Endothelial cell (in vitro differentiated cells): ENCODE data around the gene SLC6A19. TPM values are rescaled to one million over a fixed set of nuclear protein-coding genes. Genes with fewer than 3 reads are reported as not detected.

Experiments used
- DNase-seq: peaks from one replicate; pipeline ENCODE4 v3.0.0; 2021; ENCODE audit warnings: low spot score
- H3K27ac Mint-ChIP-seq: one replicate; pipeline ENCODE4 v1.8.0; 2021; ENCODE audit warnings: mixed read lengths, inconsistent platforms; ENCODE audit not compliant: unreplicated experiment
- H3K27me3 Mint-ChIP-seq: one replicate; pipeline ENCODE4 v1.8.0; 2021; ENCODE audit warnings: mild to moderate bottlenecking, moderate library complexity, mixed read lengths, inconsistent platforms; ENCODE audit not compliant: unreplicated experiment
- H3K36me3 Mint-ChIP-seq: one replicate; pipeline ENCODE4 v1.8.0; 2021; ENCODE audit warnings: mild to moderate bottlenecking, low read depth, mixed read lengths, inconsistent platforms; ENCODE audit not compliant: unreplicated experiment
- H3K4me1 Mint-ChIP-seq: one replicate; pipeline ENCODE4 v1.8.0; 2021; ENCODE audit warnings: mild to moderate bottlenecking, mixed read lengths, inconsistent platforms; ENCODE audit not compliant: unreplicated experiment
- H3K4me3 Mint-ChIP-seq: one replicate; pipeline ENCODE4 v1.8.0; 2021; ENCODE audit warnings: mild to moderate bottlenecking, mixed read lengths, inconsistent platforms; ENCODE audit not compliant: unreplicated experiment
- H3K9me3 Mint-ChIP-seq: one replicate; pipeline ENCODE4 v1.8.0; 2021; ENCODE audit warnings: mixed read lengths, inconsistent platforms; ENCODE audit not compliant: unreplicated experiment
- CTCF ChIP-seq: fragments of 200-600 bp; sonication (generic); IDR thresholded peaks from one replicate; pipeline ENCODE4 v1.5.0; 2021; ENCODE audit warnings: antibody characterized with exemption; ENCODE audit not compliant: unreplicated experiment
- total RNA-seq: library from RNA; stranded (reverse); fragmentation: NEBNext Ultra II Directional; extraction: Animal tissue kit (Norgen Biotek cat#: 25700); gene quantifications from one replicate; pipeline ENCODE4 v1.2.1, GENCODE V29; 2021; ENCODE audit not compliant: unreplicated experiment

Gene SLC6A19
- total RNA-seq, 1 donor from 2014 or later: not detected

GRCh38 chr5:1241509-1242080, 40.2 kb downstream of the SLC6A19 start:
- DNase-seq: no peak
- peaks cover 4% of the 10 kb centered on the region for H3K36me3 Mint-ChIP-seq
- H3K27ac Mint-ChIP-seq: no peak overlapping the region
- peaks cover 10% of the 10 kb centered on the region for H3K4me1 Mint-ChIP-seq
- peaks cover 9% of the 10 kb centered on the region for H3K27me3 Mint-ChIP-seq
- no peaks in the 10 kb centered on the region for H3K9me3 Mint-ChIP-seq
- no peak for TF ChIP-seq CTCF
- no peak overlapping the region for H3K4me3 Mint-ChIP-seq

- Mint-ChIP-seq H3K27me3 (peaks cover 9% of the 10 kb centered on the region), H3K36me3 (peaks cover 4% of the 10 kb centered on the region), H3K4me1 (peaks cover 10% of the 10 kb centered on the region), H3K9me3 (no peaks in the 10 kb centered on the region), H3K27ac (no peak overlapping the region), H3K4me3 (no peak overlapping the region)
- TF ChIP-seq CTCF: no peak
- DNase-seq: no peak
These were observed 41.5 kb downstream of the SLC6A19 start for GRCh38 chr5:1242733-1243486.

GRCh38 chr5:1243487-1244130, 42.2 kb downstream of the SLC6A19 start:
- DNase-seq: peak; percentile 64
- TF ChIP-seq CTCF: no peak
- H3K27me3 Mint-ChIP-seq: peaks cover 9% of the 10 kb centered on the region
- H3K36me3 Mint-ChIP-seq: peaks cover 4% of the 10 kb centered on the region
- no peak overlapping the region for H3K27ac Mint-ChIP-seq
- peaks cover 10% of the 10 kb centered on the region for H3K4me1 Mint-ChIP-seq
- H3K4me3 Mint-ChIP-seq: no peak overlapping the region
- no peaks in the 10 kb centered on the region for H3K9me3 Mint-ChIP-seq

- Mint-ChIP-seq H3K36me3 (peaks cover 4% of the 10 kb centered on the region), H3K9me3 (no peaks in the 10 kb centered on the region), H3K27me3 (peaks cover 9% of the 10 kb centered on the region), H3K4me3 (no peak overlapping the region), H3K4me1 (peaks cover 10% of the 10 kb centered on the region), H3K27ac (peak overlapping the region; percentile 42)
- no peak for DNase-seq
- no peak for TF ChIP-seq CTCF
These were observed 42.9 kb downstream of the SLC6A19 start for GRCh38 chr5:1244255-1244654.

GRCh38 chr5:1244976-1245375, 43.6 kb downstream of the SLC6A19 start:
- peaks cover 9% of the 10 kb centered on the region for H3K27me3 Mint-ChIP-seq

More at GRCh38 chr5:1244976-1245375, 43.6 kb downstream of the SLC6A19 start:
- peak; percentile 68 for DNase-seq
- Mint-ChIP-seq H3K9me3 (no peaks in the 10 kb centered on the region), H3K27ac (no peak overlapping the region), H3K4me3 (no peak overlapping the region), H3K4me1 (peaks cover 10% of the 10 kb centered on the region), H3K36me3 (peaks cover 4% of the 10 kb centered on the region)
- no peak for TF ChIP-seq CTCF
